ENCODE results near the gene RNF182. TPM values are rescaled to one million over a fixed set of nuclear protein-coding genes. Genes with fewer than 3 reads are reported as not detected.
"Not testable (repeated sequence)": the region's sequence is repeated elsewhere in the genome, so short reads cannot be mapped to it uniquely, and the experiment has no call there.

RNF182 gene
- total and polyA plus RNA-seq, 2 experiments from 2014 or later: 1.8 to 2.7 TPM

- Histone ChIP-seq H3K79me2 (ENCODE audit: insufficient read depth) (no peaks in the 10 kb centered on the region), H3K4me3 (no peak overlapping the region), H2AFZ (no peak overlapping the region), H3K9me3 (ENCODE audit: low read depth) (no peaks in the 10 kb centered on the region), H3K27me3 (replicated peaks; ENCODE audit: insufficient read depth) (no peaks in the 10 kb centered on the region), H3K36me3 (ENCODE audit: low read depth) (no peaks in the 10 kb centered on the region), H3K9me2 (ENCODE audit: insufficient read depth) (no peaks in the 10 kb centered on the region), H3K9ac (no peak overlapping the region), H4K20me1 (ENCODE audit: insufficient read depth) (no peaks in the 10 kb centered on the region), H3K4me2 (ENCODE audit: unreplicated experiment) (no peak overlapping the region), H3F3A (ENCODE audit: insufficient read depth) (no peaks in the 10 kb centered on the region), H3K4me1 (ENCODE audit: insufficient read depth) (no peaks in the 10 kb centered on the region), H3K27ac (no peak overlapping the region)
- in situ Hi-C loops (cut with MboI): no loop called here
- no peak for DNase-seq
- 92 to 96% methylated on average over 19 to 39 of the region's 46 CpGs for WGBS, 2 experiments (ENCODE audit: low coverage in 1 of 2, low lambda C conversion rate in 2 of 2, missing lambda C conversion rate in 2 of 2)
- no peak for TF ChIP-seq EZH2 (IDR thresholded peaks at IDR 0.05; ENCODE audit: insufficient read depth, poor library complexity, severe bottlenecking)
- no peak for TF ChIP-seq EZH2phosphoT487 (IDR thresholded peaks at IDR 0.05; ENCODE audit: insufficient read depth, low read depth)
Observed at GRCh38 chr6:14017626-14018475, 93.1 kb downstream of the RNF182 start.

GRCh38 chr6:14018559-14018958 is 93.8 kb downstream of the RNF182 start:
- H3K4me2 ChIP-seq (ENCODE audit: unreplicated experiment); H3K4me1 ChIP-seq (ENCODE audit: insufficient read depth); H2AFZ ChIP-seq; in situ Hi-C loops (cut with MboI); H3K27ac ChIP-seq; H3F3A ChIP-seq (ENCODE audit: insufficient read depth); H3K36me3 ChIP-seq (ENCODE audit: low read depth); H3K9me2 ChIP-seq (ENCODE audit: insufficient read depth); H3K27me3 ChIP-seq (replicated peaks; ENCODE audit: insufficient read depth); H3K79me2 ChIP-seq (ENCODE audit: insufficient read depth); H3K4me3 ChIP-seq; DNase-seq; H3K9ac ChIP-seq; H3K9me3 ChIP-seq (ENCODE audit: low read depth); H4K20me1 ChIP-seq (ENCODE audit: insufficient read depth): not testable (repeated sequence)
- 78 to 79% methylated on average over 6 of the region's 6 CpGs for WGBS, 2 experiments (ENCODE audit: low coverage in 1 of 2, low lambda C conversion rate in 2 of 2, missing lambda C conversion rate in 2 of 2)

GRCh38 chr6:14020551-14020950 is 95.8 kb downstream of the RNF182 start:
- H3K27me3 ChIP-seq (replicated peaks; ENCODE audit: insufficient read depth): no peaks in the 10 kb centered on the region
- 79 to 89% methylated on average over 2 of the region's 2 CpGs for WGBS, 2 experiments (ENCODE audit: low coverage in 1 of 2, low lambda C conversion rate in 2 of 2, missing lambda C conversion rate in 2 of 2)
- no peak overlapping the region for H3K4me3 ChIP-seq
- peaks cover 6% of the 10 kb centered on the region; the same call in 1 of the 2 replicates for H3K4me1 ChIP-seq (ENCODE audit: insufficient read depth)
- H3K9ac ChIP-seq: no peak overlapping the region
- no peaks in the 10 kb centered on the region for H3K9me2 ChIP-seq (ENCODE audit: insufficient read depth)
- H4K20me1 ChIP-seq (ENCODE audit: insufficient read depth): no peaks in the 10 kb centered on the region
- DNase-seq: no peak
- H3K79me2 ChIP-seq (ENCODE audit: insufficient read depth): no peaks in the 10 kb centered on the region
- no peak overlapping the region for H2AFZ ChIP-seq
- no peaks in the 10 kb centered on the region for H3K9me3 ChIP-seq (ENCODE audit: low read depth)
- H3K36me3 ChIP-seq (ENCODE audit: low read depth): no peaks in the 10 kb centered on the region
- H3K27ac ChIP-seq: no peak overlapping the region
- in situ Hi-C loops (cut with MboI): no loop called here
- no peak for TF ChIP-seq EZH2phosphoT487 (IDR thresholded peaks at IDR 0.05; ENCODE audit: insufficient read depth, low read depth)
- no peak for TF ChIP-seq EZH2 (IDR thresholded peaks at IDR 0.05; ENCODE audit: insufficient read depth, poor library complexity, severe bottlenecking)
- no peak overlapping the region for H3K4me2 ChIP-seq (ENCODE audit: unreplicated experiment)
- no peaks in the 10 kb centered on the region for H3F3A ChIP-seq (ENCODE audit: insufficient read depth)

GRCh38 chr6:14021449-14021848 is 96.7 kb downstream of the RNF182 start:
- Histone ChIP-seq H3K79me2 (ENCODE audit: insufficient read depth) (no peaks in the 10 kb centered on the region), H3K36me3 (ENCODE audit: low read depth) (no peaks in the 10 kb centered on the region), H3F3A (ENCODE audit: insufficient read depth) (no peaks in the 10 kb centered on the region), H3K9me3 (ENCODE audit: low read depth) (no peaks in the 10 kb centered on the region), H3K4me2 (ENCODE audit: unreplicated experiment) (no peak overlapping the region), H2AFZ (no peak overlapping the region), H3K4me3 (no peak overlapping the region), H3K9me2 (ENCODE audit: insufficient read depth) (no peaks in the 10 kb centered on the region), H3K4me1 (ENCODE audit: insufficient read depth) (peaks cover 6% of the 10 kb centered on the region; the same call in 1 of the 2 replicates), H4K20me1 (ENCODE audit: insufficient read depth) (no peaks in the 10 kb centered on the region), H3K27me3 (replicated peaks; ENCODE audit: insufficient read depth) (no peaks in the 10 kb centered on the region), H3K9ac (no peak overlapping the region), H3K27ac (no peak overlapping the region)
- in situ Hi-C loops (cut with MboI): no loop called here
- 56 to 62% methylated on average over 4 of the region's 4 CpGs for WGBS, 2 experiments (ENCODE audit: low coverage in 1 of 2, low lambda C conversion rate in 2 of 2, missing lambda C conversion rate in 2 of 2)
- no peak for TF ChIP-seq EZH2phosphoT487 (IDR thresholded peaks at IDR 0.05; ENCODE audit: insufficient read depth, low read depth)
- no peak for TF ChIP-seq EZH2 (IDR thresholded peaks at IDR 0.05; ENCODE audit: insufficient read depth, poor library complexity, severe bottlenecking)
- DNase-seq: no peak

All from GM23248 (cell line).